Measurements from ENCODE around the gene DRGX.

DRGX gene

DNA sequence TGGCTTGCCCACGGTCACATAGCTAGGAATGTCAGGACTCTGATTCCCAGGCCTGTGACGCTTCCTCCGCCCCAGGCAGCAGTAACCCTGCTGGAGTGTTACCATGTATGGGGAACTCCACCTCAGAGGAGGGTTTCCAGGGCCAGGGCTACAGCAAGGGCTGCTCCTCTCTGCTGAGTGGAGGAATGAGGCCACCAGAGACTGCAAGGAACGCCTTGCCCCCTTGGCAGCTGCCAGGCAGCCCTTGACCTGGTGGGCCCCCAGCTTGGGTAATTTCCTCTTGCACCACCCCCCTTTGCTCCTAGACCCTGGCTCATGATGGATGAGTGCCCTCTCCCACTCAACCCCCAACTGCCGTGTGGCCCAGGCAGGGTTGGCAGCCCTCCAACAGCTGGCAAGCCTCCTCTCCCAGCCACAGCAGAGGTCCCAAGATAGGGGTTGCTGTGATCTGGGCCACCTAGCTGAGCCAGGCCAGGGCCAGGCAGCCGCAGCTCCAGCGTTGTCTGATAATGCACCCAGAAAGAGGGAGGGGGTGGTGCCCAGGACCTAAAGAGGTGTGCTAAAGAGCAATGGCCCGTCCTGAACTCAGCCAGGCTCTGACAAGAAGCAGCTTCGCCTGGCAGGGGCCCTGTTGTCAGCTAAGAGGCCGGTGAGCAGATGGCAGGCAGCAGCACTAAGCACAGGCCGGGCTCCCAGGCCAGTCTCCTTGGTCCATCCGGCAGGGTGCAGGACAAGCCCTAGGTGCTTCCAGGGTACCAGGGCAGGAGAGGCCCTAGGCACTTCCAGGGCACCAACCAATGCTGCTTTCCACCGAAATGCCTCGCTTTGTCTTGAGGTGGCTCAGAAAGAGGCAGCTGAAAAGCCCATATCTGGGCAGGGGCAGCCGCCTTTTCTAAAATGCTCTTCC lies 35.4 kb downstream of the DRGX start:
- DNase-seq: no peak

DNA sequence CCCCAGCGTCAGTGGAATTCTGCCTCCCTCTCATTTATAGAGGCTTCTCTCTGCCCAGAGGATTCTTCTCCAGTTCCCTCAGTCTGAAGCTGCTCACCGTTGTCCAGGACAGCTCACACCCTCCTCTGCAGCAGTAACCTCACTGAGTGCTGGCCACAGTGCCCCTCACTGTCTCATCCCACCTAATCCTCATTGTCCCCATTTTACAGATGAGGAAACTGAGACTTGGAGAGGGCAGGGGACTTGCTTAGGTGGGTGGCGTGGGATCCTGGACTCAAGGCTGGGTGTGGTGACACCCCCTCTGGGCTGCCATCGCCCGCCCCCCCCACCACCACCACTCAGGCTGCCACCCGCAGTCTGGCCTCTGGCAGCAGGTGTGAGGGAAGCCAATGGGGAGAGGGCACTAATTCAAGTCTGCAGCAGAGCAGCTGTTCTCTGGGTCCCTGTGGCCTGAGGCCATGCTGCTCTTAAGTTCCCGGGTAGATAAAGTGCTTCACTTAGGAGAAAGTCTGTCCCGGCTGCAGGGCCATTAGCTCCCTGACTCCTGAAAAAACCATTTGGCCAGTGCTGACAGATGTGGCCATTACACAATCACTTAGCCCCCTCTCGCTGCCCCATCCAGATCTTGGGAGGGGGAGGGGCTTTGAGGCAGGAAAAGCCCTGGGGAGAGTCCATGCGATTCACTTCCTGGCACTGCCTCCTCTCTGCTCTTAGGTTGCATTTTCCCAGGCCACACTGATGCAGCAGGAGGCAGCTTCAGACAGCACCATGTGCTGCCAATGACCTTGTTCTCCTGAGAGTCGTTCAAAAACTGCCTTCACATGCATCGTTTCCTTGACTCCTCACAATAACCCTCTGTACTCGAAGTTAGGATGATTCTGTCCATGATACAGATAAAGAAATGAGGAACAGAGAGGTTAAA lies 36.3 kb downstream of the DRGX start:
- peak; percentile 22 for DNase-seq

DNA sequence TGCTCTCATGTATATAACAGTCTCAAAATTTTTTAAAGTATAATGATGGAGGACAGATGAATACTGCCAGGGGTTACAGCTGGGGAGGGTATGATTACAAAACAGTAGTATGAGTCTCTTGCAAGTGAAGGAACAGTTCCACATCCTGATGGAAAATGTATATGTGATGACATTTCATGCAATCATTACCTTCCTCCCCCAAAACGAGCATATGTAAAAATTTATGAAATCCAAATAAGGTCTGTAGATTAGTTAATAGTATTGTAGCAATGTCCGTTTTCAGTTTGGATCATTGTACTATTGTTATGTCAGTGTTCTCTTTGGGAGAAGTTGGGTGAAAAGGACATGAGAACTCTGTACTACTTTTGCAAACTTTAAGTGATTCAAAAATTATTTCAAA lies 38.0 kb downstream of the DRGX start:
- no peak for DNase-seq

DNA sequence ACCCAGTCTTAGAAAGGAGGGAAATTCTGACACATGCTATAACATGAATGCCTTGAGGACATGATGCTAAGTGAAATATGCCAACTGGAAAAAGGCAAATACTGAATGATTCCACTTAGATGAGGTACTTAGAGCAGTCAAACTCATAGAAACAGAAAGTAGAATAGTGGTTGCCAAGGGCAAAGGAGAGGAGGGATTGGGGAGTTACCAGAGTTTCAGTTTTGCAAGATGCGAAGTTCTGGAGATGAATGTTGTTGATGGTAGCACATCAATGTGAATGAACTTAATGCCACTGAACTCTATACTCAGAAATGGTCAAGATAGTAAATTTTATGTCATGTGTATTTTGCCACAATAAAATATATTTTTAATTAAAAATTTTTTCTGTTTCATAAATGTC lies 38.9 kb downstream of the DRGX start:
- DNase-seq: no peak

DNA sequence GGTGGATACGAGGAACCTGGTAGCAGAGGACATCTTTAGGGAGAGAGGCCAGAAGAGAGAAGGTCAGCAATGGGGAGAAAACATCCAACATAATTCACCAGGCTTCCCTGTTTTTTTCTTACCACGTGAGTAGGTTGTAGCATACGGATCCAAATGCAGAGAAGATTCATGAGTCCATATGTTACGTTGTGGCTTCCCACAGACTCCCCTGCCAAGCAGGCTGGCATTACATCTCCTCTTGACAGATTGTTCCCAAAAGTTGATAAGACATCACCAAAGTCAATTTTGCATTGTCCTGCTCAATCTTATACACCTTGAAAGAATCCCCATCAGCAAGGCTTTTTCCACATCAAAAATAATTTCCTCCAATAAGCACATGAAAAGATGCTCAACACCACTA lies 39.7 kb downstream of the DRGX start:
- no peak for DNase-seq

DNA sequence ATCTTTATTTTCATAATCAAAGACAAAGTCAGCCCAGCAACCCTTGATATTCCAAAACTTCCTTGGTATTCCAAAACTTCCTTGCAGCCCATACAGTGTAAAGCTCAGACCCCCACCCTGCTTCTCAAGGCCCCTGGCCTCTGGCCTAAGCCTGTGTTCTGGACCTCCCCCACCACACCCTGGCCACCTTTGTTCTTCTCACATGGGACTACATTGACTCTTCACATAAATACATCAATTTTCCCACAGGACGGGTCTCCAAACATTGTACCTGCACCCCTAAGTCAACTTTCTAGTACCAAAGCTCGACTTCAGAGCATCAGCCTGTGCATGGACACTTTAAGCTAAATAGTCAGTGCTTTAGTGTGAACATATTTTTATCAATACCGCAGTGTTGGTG lies 40.7 kb downstream of the DRGX start:
- no peak for DNase-seq

DNA sequence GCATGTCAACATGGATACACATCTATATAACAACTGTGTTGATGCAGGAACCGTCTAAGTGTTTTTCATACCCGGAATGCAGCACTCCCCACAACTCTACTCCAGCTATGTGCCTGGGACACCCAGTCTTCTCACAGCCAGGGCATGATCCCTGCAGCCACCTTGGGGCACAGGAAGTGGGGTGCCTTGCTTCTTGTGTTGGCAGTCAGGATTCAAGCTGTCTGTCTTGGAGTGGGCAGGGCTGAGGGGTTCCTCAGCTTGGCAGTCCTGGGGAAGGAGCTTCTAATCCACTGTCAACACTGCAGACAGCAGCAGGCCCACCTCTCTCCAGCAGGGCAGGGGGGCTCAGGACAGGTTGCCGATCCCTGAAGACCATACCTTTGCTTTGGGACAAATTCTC lies 41.3 kb downstream of the DRGX start:
- DNase-seq: no peak

DNA sequence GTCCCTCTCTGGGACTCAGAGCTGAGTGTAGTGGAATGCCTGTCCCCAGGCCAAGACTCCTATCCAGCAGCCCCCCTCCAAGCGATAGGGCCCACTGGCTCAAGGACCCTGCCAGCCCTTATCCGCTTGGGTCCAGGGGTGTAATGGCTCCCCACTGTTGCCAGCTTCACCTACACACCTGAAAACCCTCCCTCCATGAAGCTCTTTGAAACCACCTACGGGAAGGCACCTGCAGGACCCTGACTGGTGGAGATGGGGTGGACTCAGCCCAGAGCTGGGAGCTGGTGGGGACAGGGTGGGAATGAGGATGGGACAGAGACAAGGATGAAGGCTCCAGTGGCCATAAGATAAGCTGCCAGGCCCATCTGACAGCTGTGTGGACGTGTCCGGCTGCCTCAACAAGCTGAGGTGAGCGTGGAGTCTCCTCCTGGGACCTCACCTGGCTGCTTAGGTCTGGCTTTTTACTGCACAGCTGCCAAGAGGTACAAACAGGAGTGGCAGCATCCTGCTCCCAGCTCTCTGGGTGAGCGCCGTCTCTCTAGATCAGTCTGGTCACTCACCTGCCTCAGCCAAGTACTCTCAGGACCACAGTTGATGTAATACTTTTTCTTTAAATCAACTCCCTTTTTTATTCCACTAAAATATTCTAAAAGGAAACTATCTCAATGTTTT lies 41.9 kb downstream of the DRGX start:
- no peak for DNase-seq

DNA sequence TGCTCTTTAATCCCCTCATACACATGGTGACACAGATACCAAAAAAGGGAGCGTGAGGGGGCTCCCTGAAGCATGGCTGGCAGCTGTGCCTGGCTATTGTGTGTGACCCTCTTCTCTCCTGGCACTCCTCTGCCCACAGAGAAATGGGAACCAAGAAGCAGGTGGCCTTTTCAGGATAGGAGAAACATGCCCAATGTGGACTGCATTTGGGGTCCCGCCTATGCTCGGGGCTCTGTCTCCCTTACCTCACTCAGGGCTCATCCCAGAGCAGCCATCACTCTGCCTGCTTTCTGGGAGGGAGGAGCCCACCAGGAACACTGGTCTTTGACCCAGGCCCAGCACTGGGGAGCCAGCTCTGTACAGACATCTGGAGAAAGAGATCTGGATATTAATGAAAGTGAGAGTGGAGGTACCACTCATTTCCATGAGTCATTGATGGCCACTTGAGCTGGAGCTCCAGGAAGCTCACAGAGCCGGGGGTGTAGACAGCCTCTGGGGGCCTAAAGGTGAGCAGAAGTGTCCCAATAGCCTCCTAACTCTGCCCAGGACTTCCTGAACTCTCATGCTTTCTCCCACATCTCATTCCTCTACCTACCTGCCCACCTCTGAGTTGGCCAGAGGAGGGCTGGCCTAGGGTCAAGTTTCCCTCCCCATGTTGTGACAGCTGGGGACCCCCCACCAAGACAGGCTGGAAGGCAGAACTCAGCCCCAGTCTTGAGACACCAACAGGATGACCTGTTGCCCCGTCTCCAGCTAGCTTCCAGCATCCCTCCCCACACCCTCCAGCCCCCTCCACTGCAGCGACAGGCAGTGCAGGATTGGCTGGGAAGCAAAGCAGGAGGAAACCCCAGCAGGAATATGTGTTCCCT lies 42.6 kb downstream of the DRGX start:
- no peak for DNase-seq

DNA sequence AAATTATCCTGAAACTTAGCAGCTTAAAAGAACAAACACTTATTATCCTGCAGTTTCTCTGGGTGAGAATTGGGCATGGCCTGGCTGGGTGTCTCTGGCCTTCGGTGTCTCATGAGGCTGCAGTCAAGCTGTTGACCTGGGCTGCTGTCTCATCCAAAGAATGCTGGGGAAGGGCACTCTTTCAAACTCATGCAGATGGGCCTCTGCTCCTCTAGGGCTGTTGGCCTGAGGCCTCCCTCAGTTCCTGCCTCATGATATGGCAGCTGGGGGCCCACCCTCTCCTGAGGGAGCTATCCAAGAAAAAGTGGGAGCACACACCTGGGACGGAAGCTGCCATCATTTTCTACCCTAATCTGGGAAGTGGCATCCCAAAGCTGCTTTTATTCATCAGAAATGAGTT lies 43.6 kb downstream of the DRGX start:
- DNase-seq: no peak

DNA sequence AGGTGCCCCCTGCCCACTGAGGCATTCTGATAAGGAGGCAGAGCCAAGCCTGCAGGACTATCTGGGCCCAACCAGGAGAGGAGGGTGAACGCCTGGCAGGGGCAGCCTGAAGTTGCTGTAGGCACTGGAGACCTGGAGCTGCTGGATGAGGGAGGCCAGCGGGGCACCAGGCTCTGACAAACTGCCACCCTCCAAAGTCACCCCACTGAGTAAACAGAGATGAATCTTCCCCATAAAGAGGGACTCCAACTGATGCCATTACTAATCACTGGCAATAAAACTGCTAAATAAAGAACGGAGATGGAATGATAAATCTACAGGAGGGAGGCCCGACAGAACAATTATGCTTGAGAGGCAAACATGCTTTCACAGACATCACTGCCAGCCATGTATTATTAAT lies 44.2 kb downstream of the DRGX start:
- DNase-seq: no peak

DNA sequence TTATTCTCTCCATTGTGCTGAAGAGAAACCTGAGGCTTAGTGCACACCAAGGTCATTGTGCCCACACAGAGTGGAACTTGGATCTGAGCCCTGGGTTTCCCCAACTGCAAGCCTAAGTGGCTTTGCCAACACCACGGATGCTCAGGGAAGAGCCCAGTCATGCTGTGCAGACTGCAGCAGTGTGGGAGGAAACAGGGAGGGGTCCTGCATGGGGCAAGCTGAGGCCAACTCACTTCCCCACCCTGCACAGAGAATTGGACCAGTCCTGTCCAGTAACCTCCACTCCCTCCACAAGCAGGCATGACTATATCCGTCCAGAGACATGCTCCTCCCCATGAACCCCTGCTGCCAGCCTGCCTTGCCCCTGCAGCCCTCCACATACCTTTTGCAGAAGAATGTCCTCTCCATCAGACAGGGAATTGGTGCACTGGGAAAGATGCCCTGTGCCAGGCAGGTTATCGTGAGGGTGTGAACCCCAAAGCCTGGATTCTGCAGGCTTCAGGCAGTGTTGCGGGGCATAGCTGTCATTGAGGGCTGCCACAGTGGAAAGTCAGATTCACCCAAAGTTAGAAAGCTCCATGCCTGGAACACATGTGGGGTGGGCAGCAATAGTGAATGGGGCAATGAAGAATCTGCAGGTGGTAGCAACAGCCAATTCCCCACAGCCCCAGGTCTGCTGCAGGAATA lies 44.9 kb downstream of the DRGX start:
- DNase-seq: no peak

DNA sequence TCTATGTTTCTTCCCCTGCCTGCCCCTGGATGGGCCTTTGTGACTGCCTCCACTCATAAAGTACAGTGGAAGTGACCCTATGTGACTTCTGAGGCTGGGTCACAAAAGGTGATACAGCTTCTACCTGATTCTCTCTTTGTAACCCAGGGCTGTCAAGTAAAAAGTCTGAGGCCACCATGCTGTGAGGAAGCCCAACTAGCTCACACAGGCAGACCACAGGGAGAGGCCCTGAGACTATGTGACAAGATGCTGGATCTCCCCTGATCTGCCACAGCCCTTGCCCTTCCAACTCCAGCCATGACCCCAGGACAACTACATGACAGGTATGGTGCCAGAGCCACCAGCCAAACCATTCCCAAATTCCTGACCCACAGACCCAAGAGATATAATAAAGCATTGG lies 45.8 kb downstream of the DRGX start:
- no peak for DNase-seq

DNA sequence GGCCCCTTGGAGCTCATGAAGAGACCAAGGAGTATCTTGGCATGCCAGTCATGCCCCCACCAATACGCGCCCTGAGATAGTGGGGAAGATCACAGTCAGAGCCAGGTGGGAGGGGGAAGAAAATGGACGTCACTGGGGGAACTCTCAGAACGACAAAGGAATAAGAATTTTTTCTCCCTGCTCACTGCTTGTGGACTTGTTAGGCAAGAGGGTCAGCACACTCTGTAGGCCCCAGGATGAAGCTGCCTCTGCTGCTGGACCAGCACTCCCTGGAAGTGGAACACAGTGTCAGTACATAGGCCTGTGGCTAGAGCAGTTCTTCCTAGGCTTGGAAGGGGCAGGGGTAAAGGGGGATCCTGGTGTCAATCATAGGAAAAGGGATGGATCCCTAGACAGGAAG lies 46.5 kb downstream of the DRGX start:
- no peak for DNase-seq

DNA sequence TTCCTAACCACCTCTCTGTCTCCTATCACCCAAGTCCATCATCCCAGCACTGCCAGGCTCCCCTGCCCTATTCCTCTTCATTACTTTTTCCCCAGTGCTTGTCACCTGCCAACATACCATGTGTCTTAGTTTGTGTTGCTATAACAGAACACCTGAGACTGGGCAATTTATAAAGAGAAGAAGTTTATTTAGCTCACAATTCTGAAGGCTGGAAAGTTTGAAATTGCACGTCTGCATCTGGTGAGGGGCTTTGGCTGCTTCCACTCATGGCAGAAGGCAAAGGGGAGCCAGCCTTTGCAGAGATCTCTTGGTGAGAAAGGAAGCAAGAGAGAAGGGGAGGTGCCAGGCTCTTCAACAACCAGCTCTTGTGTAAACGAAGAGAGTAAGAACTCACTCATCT lies 47.3 kb downstream of the DRGX start:
- no peak for DNase-seq

DNA sequence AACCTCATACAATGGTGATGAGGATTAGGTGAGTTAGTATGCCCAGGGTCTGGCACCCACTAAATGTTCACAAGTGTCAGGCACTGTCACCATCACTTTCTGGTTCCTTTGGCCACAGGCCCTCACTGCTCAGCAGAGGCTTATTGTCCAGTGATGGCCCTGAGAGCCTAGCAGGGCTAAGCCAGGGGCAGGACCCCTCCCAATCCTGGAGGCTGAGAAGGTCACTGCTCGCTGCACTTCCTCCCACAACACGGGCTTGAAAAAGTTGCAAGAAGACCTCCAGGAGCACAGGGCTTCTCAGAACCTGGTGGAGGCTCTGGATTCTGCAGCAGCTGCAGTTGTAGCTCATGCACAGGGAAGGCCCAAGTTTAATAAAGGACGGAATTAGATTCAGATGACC lies 48.1 kb downstream of the DRGX start:
- no peak for DNase-seq

DNA sequence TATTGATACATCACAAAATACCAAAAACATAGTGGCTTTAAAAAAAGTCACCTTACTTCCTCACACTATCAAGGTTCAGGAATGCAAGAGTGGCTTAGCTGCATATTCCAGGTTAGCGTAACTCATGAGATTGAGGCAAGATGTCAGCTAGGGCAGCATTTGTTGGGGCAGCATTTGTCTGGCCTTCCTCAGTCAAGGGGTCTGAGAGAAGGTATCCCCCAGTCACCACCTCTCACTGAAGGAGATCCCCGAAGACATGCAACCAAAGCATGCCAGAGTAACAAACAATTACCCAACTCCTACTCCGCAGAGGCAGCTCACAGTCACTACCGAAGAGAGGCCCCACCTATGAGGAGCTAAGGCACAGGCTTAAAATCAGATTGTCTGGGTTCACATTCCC lies 48.5 kb downstream of the DRGX start:
- DNase-seq: no peak

DNA sequence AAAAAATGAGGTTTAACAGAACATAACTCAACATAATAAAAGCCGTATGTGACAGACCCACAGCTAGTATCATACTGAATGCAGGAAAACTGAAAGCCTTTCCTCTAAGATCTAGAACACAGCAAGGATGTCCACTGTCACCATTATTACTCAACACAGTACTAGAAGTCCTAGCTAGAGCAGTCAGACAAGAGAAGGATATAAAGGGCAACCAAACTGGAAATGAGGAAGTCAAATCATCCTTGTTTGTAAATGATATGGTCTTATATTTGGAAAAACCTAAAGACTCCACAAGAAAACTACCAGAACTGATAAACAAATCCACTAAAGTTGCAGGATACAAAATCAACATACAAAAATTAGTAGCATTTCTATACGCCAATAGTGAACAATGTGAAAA lies 51.0 kb downstream of the DRGX start:
- DNase-seq: no peak

DNA sequence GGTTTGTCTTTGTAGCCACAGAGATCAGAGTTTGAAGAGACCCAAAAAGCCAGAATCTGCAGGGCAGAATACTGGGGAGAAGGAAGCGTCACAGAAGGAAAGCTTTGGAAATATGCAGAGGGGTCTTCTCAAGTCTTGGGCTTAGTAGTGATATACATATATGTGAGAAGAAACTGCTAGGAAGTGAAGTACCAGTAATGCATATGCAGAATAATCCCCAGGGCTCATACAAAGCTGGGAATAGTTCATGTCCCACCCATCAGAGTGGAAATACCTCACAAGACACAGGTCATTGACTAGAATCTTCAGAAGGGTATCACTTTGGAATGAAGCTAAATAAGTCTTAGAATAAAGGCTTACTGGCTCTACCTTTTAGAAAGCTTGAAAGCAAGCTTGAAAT lies 57.3 kb downstream of the DRGX start:
- no peak for DNase-seq

DNA sequence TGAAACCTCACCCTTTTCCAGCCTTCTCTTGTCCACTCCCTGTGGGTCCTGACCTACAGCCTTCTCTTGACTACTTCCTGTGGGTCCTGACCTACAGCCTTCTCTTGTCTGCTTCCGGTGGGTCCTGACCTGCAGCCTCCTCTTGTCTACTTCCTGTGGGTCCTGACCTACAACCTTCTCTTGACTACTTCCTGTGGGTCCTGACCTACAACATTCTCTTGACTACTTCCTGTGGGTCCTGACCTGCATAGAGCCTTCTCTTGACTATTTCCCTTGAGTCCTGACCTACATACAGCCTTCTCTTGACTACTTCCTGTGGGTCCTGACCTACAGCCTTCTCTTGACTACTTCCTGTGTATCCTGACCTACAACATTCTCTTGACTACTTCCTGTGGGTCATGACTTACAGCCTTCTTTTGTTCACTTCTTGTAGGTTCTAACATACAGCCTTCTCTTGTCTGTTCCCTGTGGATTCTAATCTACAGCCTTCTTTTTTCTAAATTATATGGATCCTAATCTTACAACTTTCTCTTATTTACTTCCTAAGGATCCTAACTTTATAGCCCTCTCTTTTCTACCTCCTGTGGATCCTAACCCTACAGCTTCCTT lies 60.4 kb downstream of the DRGX start:
- DNase-seq: no peak

DNA sequence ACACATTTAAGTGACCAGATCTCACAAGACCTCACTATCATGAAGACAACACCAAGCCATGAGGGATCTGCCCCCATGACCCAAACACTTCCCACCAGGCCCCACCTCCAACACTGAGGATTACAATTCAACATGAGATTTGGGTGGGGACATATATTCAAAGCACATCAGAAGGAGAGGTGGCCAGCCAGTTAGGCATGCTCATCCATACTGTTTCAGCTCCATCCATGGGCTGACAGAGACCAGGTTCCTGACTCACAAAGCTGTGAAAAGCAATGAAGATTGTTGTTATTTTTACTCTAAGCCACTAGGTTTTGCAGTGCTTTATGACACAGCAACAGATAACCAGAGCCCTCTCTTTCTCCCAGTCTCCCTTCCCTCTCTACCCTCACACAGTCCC lies 60.9 kb downstream of the DRGX start:
- DNase-seq: no peak
